Liver (tissue), 9 donors: ENCODE results near the gene TAF8. TPM values are rescaled to one million over a fixed set of nuclear protein-coding genes. Genes with fewer than 3 reads are reported as not detected.

Experiments used
- DNase-seq: peaks from one replicate; pipeline ENCODE4 v3.0.0-alpha.2; 2017; ENCODE audit warnings: low spot score
- H3K27ac ChIP-seq, 2 donors: one replicate each; pipeline ENCODE4 v1.7.0; 2013; ENCODE audit warnings: inconsistent platforms in 2 of 2, low read length in 2 of 2, control low read depth in 1 of 2, low read depth in 1 of 2, mild to moderate bottlenecking in 1 of 2
- H3K27me3 ChIP-seq, 4 donors: one replicate each; pipeline versions ENCODE4 v1.6.1 to v1.7.0; 2013; ENCODE audit warnings: low read length in 3 of 4, inconsistent platforms in 1 of 4, mild to moderate bottlenecking in 1 of 4, moderate library complexity in 1 of 4; ENCODE audit not compliant: control insufficient read depth in 4 of 4, insufficient read depth in 4 of 4
- H3K36me3 ChIP-seq, 4 donors: one replicate each; pipeline versions ENCODE4 v1.6.1 to v1.7.0; 2013; ENCODE audit warnings: low read length in 3 of 4, mild to moderate bottlenecking in 3 of 4, low read depth in 1 of 4, moderate library complexity in 1 of 4; ENCODE audit not compliant: control insufficient read depth in 4 of 4, insufficient read depth in 3 of 4
- H3K4me1 ChIP-seq, 4 donors: one replicate each; pipeline versions ENCODE4 v1.6.1 to v1.7.0; 2013; ENCODE audit warnings: low read length in 3 of 4, mild to moderate bottlenecking in 3 of 4, moderate library complexity in 1 of 4; ENCODE audit not compliant: control insufficient read depth in 4 of 4, insufficient read depth in 4 of 4
- H3K4me3 ChIP-seq, 3 donors: one replicate each; pipeline versions ENCODE4 v1.6.1 to v1.7.0; 2013; ENCODE audit warnings: low read length in 3 of 3, control low read depth in 1 of 3, low read depth in 1 of 3, mild to moderate bottlenecking in 1 of 3
- H3K9ac ChIP-seq, 2 donors: one replicate each; pipeline ENCODE4 v1.7.0; 2013; ENCODE audit warnings: low read length in 2 of 2, mild to moderate bottlenecking in 2 of 2, moderate library complexity in 2 of 2, control low read depth in 1 of 2, low read depth in 1 of 2
- H3K9me3 ChIP-seq, 4 donors: one replicate each; pipeline versions ENCODE4 v1.6.1 to v1.7.0; 2013; ENCODE audit warnings: low read length in 3 of 4; ENCODE audit not compliant: control insufficient read depth in 4 of 4
- EGR1 ChIP-seq, 2 donors: IDR thresholded peaks; 2 replicates each; pipeline ENCODE4 v1.6.1; 2016 to 2018; ENCODE audit warnings: antibody characterized with exemption in 2 of 2, low read depth in 2 of 2
- FOXA1 ChIP-seq: IDR thresholded peaks from 2 replicates; pipeline ENCODE4 v1.6.1; 2016; ENCODE audit warnings: antibody characterized with exemption
- FOXA2 ChIP-seq: IDR thresholded peaks from 2 replicates; pipeline ENCODE4 v1.6.1; 2016; ENCODE audit warnings: antibody characterized with exemption
- HNF4A ChIP-seq, 2 donors: conservative IDR thresholded peaks; 2 replicates each; pipeline ENCODE4 v1.6.1; 2016; ENCODE audit warnings: antibody characterized with exemption in 2 of 2, mild to moderate bottlenecking in 2 of 2
- HNF4G ChIP-seq: IDR thresholded peaks from 2 replicates; pipeline ENCODE4 v1.6.1; 2016; ENCODE audit warnings: antibody characterized with exemption
- JUND ChIP-seq, 2 donors: IDR thresholded peaks; 2 replicates each; pipeline ENCODE4 v1.6.1; 2016; ENCODE audit warnings: antibody characterized with exemption in 2 of 2
- NR2F2 ChIP-seq: IDR thresholded peaks from 2 replicates; pipeline ENCODE4 v1.6.1; 2016; ENCODE audit warnings: antibody characterized with exemption
- RAD21 ChIP-seq, 2 donors: IDR thresholded peaks; 2 replicates each; pipeline ENCODE4 v1.6.1; 2016; ENCODE audit warnings: antibody characterized with exemption in 2 of 2, mild to moderate bottlenecking in 2 of 2
- RXRA ChIP-seq, 2 donors: IDR thresholded peaks; 2 replicates each; pipeline ENCODE4 v1.6.1; 2017 to 2018; ENCODE audit warnings: antibody characterized with exemption in 2 of 2, mild to moderate bottlenecking in 1 of 2
- SP1 ChIP-seq: IDR thresholded peaks from 2 replicates; pipeline ENCODE4 v1.6.1; 2018; ENCODE audit warnings: antibody characterized with exemption, mild to moderate bottlenecking
- TAF1 ChIP-seq: conservative IDR thresholded peaks from 2 replicates; pipeline ENCODE4 v1.6.1; 2016; ENCODE audit warnings: antibody characterized with exemption, mild to moderate bottlenecking
- YY1 ChIP-seq: IDR thresholded peaks from 2 replicates; pipeline ENCODE4 v1.6.1; 2016; ENCODE audit warnings: antibody characterized with exemption, mild to moderate bottlenecking
- WGBS: extraction: QIAGEN DNeasy Blood & Tissue Kit; methylation state at CpG from one replicate; pipeline ENCODE4 v1.1.7; 2013; 5-methylcytosine and 5-hydroxymethylcytosine counted together
- polyA plus RNA-seq, 2 donors: library from polyadenylated mRNA; stranded (reverse) in 1 of 2; unstranded in 1 of 2; fragments of 200-250 nt in 1 of 2; fragments of >200 nt in 1 of 2; fragmentation: Nextera tagmentation in 1 of 2; extraction: Ambion mirVana in 1 of 2; gene quantifications; one replicate each; pipeline versions ENCODE4 v1.2.1 to v1.2.3, GENCODE V29; 2013 to 2015
- total RNA-seq, 2 donors: library from RNA; depleted of rRNA; stranded (reverse); fragments of >200 nt; gene quantifications; one replicate each; pipeline ENCODE4 v1.2.3, GENCODE V29; 2014
- TF ChIP-seq, protein P1 (sequence below): IDR thresholded peaks from 2 replicates; pipeline ENCODE4 v1.6.1; 2016; ENCODE audit warnings: antibody characterized with exemption
- TF ChIP-seq, protein P2 (sequence below): IDR thresholded peaks from 2 replicates; pipeline ENCODE4 v1.6.1; 2016; ENCODE audit warnings: antibody characterized with exemption
- TF ChIP-seq, protein P3 (sequence below): IDR thresholded peaks from 2 replicates; pipeline ENCODE4 v1.6.1; 2016; ENCODE audit warnings: antibody characterized with exemption
- TF ChIP-seq, protein P4 (sequence below): fragments of 150-350 bp; IDR thresholded peaks from 2 replicates; pipeline ENCODE4 v1.5.1; 2017; ENCODE audit warnings: improper control_type of control experiment, low read depth, low read length; ENCODE audit not compliant: missing input control
- donor health status: healthy.
- donor health status: healthy.
- donor health status: healthy.
- donor health status: healthy.
- donor health status: healthy.

TAF8 gene
- total and polyA plus RNA-seq, 4 donors, result 3.9 to 11.3 (median 7.4) TPM

DNA sequence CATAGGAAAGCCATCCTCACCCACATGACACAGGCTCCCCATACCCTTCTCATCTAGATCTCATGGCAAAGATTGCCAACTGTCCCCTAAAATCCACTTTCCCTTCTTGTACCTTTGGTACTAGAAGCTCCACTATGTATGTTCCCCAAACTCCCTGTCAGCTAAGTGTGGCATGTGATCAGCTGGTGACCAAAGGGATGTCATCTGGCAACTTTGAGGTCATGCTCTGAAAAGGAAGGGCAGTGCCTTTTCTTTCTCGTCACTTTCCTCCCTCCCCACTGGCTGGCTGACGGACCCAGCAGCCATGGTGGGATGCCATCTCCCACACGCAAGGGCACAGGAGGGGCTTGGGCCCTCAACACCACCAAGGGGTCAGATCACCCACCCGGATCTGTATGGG lies 23.8 kb upstream of the TAF8 start (continued):
- TF ChIP-seq, protein P1, sequence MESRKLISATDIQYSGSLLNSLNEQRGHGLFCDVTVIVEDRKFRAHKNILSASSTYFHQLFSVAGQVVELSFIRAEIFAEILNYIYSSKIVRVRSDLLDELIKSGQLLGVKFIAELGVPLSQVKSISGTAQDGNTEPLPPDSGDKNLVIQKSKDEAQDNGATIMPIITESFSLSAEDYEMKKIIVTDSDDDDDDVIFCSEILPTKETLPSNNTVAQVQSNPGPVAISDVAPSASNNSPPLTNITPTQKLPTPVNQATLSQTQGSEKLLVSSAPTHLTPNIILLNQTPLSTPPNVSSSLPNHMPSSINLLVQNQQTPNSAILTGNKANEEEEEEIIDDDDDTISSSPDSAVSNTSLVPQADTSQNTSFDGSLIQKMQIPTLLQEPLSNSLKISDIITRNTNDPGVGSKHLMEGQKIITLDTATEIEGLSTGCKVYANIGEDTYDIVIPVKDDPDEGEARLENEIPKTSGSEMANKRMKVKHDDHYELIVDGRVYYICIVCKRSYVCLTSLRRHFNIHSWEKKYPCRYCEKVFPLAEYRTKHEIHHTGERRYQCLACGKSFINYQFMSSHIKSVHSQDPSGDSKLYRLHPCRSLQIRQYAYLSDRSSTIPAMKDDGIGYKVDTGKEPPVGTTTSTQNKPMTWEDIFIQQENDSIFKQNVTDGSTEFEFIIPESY, result no peak

DNA sequence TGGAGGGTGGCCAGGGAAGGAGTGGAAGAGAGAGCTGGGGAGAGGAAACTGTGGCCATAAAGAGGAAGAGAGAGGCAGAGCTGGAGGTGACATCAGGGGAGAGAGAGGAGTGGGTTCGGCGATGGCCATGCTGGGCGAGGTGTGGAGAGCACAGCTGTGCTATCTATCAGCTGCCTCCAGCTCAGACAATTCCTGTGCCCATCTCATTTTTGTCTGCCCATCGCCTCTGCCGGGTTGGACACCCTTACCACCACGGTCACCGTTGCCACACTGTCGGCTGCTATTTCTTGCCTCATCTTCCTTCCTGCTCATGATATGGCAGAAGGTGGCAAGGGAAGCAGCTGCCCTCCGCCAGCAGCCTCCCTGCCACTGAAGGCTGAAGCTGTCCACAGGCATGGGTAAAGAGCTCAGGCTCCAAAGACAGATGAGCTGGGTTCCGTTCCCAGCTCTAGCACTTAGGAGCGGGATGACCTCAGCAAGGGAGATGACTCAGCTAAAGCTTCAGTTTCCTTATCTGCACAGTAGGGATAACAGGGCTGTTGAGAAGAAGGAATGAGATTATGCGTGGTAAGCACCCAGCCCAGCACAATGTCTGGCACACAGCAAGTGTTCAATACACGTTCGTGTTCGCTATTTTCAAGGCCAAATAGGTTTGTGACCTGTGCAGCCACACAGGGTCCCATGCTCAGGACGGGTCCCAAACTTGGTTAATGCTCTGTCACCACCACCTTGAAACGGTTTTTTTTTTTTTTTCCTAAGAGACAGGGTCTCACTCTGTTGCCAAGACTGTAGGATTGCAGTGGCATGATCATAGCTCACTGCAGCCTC lies 21.9 kb upstream of the TAF8 start:
- no peaks in the 10 kb centered on the region for H3K27me3 ChIP-seq
- 66% methylated on average over 17 of the region's 17 CpGs for WGBS
- H3K36me3 ChIP-seq, result no peaks in the 10 kb centered on the region
- H3K27ac ChIP-seq, result peak overlapping the region; percentile 21 to 23
- H3K4me1 ChIP-seq, result peaks cover 0 to 8% (median 2%) of the 10 kb centered on the region in 4 donors
- no peak overlapping the region for H3K4me3 ChIP-seq
- TF ChIP-seq, protein P2, sequence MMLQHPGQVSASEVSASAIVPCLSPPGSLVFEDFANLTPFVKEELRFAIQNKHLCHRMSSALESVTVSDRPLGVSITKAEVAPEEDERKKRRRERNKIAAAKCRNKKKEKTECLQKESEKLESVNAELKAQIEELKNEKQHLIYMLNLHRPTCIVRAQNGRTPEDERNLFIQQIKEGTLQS, result no peak
- TF ChIP-seq JUND (IDR thresholded peaks at IDR 0.05), result peak in 1 of 2 donors; percentile 25
- no peaks in the 10 kb centered on the region for H3K9me3 ChIP-seq
- peak; percentile 76 for DNase-seq
- no peak overlapping the region for H3K9ac ChIP-seq

DNA sequence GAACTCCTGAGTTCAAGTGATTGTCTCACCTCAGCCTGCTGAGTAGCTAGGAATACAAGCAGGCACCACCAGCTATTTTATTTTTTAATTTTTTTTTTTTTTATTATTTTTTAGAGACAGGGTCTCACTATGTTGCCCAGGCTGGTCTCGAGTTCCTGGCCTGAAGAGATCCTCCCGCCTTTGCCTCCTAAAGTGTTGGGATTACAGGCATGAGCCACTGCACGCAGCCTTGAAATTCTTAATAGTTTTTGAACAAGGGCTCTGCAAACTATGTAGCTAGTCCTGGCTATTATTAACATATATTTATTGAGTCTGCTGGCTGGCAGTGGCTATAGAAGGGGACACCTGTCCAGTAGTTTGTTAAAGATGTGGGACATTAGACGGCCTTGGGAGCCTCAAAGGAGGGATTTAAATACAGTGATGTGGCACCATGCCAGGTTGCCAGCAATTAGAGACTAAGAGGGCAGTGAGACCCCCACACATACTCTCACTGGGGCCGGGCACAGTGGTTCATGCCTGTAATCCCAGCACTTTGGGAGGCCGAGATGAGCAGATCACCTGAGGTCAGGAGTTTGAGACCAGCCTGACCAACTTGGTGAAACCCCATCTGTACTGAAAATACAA lies 21.1 kb upstream of the TAF8 start:
- no peak overlapping the region for H3K4me3 ChIP-seq
- TF ChIP-seq FOXA2, result no peak
- H3K27ac ChIP-seq, result no peak overlapping the region
- H3K4me1 ChIP-seq, result peaks cover 0 to 8% (median 2%) of the 10 kb centered on the region in 4 donors
- no peak overlapping the region for H3K9ac ChIP-seq
- H3K9me3 ChIP-seq, result no peaks in the 10 kb centered on the region
- WGBS, result 94% methylated on average over 6 of the region's 6 CpGs
- no peaks in the 10 kb centered on the region for H3K36me3 ChIP-seq
- no peaks in the 10 kb centered on the region for H3K27me3 ChIP-seq
- DNase-seq, result no peak

DNA sequence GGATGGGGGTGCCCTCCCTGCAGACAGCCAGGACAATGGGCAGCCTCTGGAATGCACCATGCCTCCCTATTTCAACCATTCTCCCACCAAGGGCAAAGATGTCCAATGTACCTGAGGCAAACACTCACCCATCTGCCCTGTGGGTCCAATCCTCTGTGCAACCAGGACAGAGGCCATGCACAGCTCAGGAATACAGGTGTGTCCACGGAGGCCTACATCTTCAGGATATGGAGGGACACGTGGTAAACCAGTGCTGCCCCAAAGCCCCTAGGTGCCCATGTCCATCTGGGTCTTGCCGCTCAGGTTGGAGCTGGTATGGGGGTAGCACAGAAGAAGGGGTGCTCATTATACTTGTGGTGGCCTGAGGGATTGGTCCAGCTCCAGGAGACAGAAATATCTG lies 20.4 kb upstream of the TAF8 start:
- no peaks in the 10 kb centered on the region for H3K27me3 ChIP-seq
- no peak for TF ChIP-seq HNF4A (conservative IDR thresholded peaks at IDR 0.05)
- no peak for TF ChIP-seq TAF1
- TF ChIP-seq RXRA (IDR thresholded peaks at IDR 0.05), result no peak
- TF ChIP-seq FOXA1, result no peak
- TF ChIP-seq SP1, result no peak
- TF ChIP-seq, protein P3, sequence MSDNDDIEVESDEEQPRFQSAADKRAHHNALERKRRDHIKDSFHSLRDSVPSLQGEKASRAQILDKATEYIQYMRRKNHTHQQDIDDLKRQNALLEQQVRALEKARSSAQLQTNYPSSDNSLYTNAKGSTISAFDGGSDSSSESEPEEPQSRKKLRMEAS, result no peak
- no peak for TF ChIP-seq RAD21 (IDR thresholded peaks at IDR 0.05)
- TF ChIP-seq HNF4G, result no peak
- TF ChIP-seq, protein P4, sequence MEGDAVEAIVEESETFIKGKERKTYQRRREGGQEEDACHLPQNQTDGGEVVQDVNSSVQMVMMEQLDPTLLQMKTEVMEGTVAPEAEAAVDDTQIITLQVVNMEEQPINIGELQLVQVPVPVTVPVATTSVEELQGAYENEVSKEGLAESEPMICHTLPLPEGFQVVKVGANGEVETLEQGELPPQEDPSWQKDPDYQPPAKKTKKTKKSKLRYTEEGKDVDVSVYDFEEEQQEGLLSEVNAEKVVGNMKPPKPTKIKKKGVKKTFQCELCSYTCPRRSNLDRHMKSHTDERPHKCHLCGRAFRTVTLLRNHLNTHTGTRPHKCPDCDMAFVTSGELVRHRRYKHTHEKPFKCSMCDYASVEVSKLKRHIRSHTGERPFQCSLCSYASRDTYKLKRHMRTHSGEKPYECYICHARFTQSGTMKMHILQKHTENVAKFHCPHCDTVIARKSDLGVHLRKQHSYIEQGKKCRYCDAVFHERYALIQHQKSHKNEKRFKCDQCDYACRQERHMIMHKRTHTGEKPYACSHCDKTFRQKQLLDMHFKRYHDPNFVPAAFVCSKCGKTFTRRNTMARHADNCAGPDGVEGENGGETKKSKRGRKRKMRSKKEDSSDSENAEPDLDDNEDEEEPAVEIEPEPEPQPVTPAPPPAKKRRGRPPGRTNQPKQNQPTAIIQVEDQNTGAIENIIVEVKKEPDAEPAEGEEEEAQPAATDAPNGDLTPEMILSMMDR, result no peak
- TF ChIP-seq NR2F2, result no peak
- TF ChIP-seq YY1, result no peak
- TF ChIP-seq JUND (IDR thresholded peaks at IDR 0.05), result no peak
- no peak for TF ChIP-seq FOXA2
- no peak for TF ChIP-seq EGR1 (IDR thresholded peaks at IDR 0.05; ENCODE audit: low read depth in 2 of 2)
- TF ChIP-seq, protein P1, result no peak
- TF ChIP-seq, protein P2, result no peak
- no peaks in the 10 kb centered on the region for H3K9me3 ChIP-seq
- DNase-seq, result no peak
- no peak overlapping the region for H3K4me3 ChIP-seq
- H3K4me1 ChIP-seq, result peaks cover 0 to 8% (median 2%) of the 10 kb centered on the region in 4 donors
- no peak overlapping the region for H3K9ac ChIP-seq
- H3K36me3 ChIP-seq, result no peaks in the 10 kb centered on the region
- WGBS, result 91% methylated on average over 3 of the region's 3 CpGs
- H3K27ac ChIP-seq, result no peak overlapping the region
